Mesenchymal stem cell (in vitro differentiated cells and primary cell): ENCODE results near the gene GPR150.
"Not testable (repeated sequence)": the region's sequence is repeated elsewhere in the genome, so short reads cannot be mapped to it uniquely, and the experiment has no call there.

Experiments used
- DNase-seq: peaks from one replicate; pipeline ENCODE4 v3.0.0-alpha.2; 2013
- H2AFZ ChIP-seq: one replicate; pipeline ENCODE4 v1.6.1; 2013; ENCODE audit warnings: low read depth, mild to moderate bottlenecking, control low read depth, inconsistent platforms, low read length, moderate library complexity
- H2AK5ac ChIP-seq: 2 replicates; pipeline ENCODE4 v1.6.1; 2013; ENCODE audit warnings: low read length, moderate library complexity, mild to moderate bottlenecking, inconsistent platforms; ENCODE audit not compliant: severe bottlenecking
- H2BK120ac ChIP-seq: one replicate; pipeline ENCODE4 v1.6.1; 2013; ENCODE audit warnings: low read depth, mild to moderate bottlenecking, inconsistent platforms, low read length, moderate library complexity
- H2BK12ac ChIP-seq, 2 experiments: one replicate each; pipeline ENCODE4 v1.6.1; 2013; ENCODE audit warnings: inconsistent platforms in 2 of 2, low read length in 2 of 2, mild to moderate bottlenecking in 2 of 2, moderate library complexity in 2 of 2, control low read depth in 1 of 2
- H2BK15ac ChIP-seq: one replicate; pipeline ENCODE4 v1.6.1; 2013; ENCODE audit warnings: mild to moderate bottlenecking, low read depth, inconsistent platforms; ENCODE audit not compliant: poor library complexity, severe bottlenecking
- H2BK5ac ChIP-seq: 2 replicates; pipeline ENCODE4 v1.6.1; 2013; ENCODE audit warnings: low read depth, mild to moderate bottlenecking, low read length, control low read depth, inconsistent platforms; ENCODE audit not compliant: poor library complexity, severe bottlenecking
- H3K14ac ChIP-seq, 2 experiments: one replicate each; pipeline ENCODE4 v1.6.1; 2013; ENCODE audit warnings: inconsistent platforms in 2 of 2, low read length in 2 of 2, control low read depth in 1 of 2, mild to moderate bottlenecking in 1 of 2, moderate library complexity in 1 of 2
- H3K18ac ChIP-seq, 2 experiments: one replicate each; pipeline ENCODE4 v1.6.1; 2013; ENCODE audit warnings: inconsistent platforms in 2 of 2, low read length in 2 of 2, control low read depth in 1 of 2, low read depth in 1 of 2, mild to moderate bottlenecking in 1 of 2
- H3K23ac ChIP-seq, 2 experiments: one replicate each; pipeline ENCODE4 v1.6.1; 2013; ENCODE audit warnings: inconsistent platforms in 2 of 2, low read length in 2 of 2, mild to moderate bottlenecking in 2 of 2, moderate library complexity in 2 of 2, control low read depth in 1 of 2
- H3K27ac ChIP-seq: 2 replicates; pipeline ENCODE4 v1.5.1; 2013; ENCODE audit warnings: mild to moderate bottlenecking, moderate library complexity, low read length, control low read depth, inconsistent platforms; ENCODE audit not compliant: poor library complexity, severe bottlenecking
- H3K27me3 ChIP-seq, 2 experiments: 2 replicates each; pipeline versions ENCODE4 v1.6.1 to v1.7.0; 2013; ENCODE audit warnings: low read length in 2 of 2, mild to moderate bottlenecking in 2 of 2, moderate library complexity in 2 of 2, control low read depth in 1 of 2, inconsistent platforms in 1 of 2; ENCODE audit not compliant: control insufficient read depth in 1 of 2, insufficient read depth in 1 of 2
- H3K36me3 ChIP-seq, 2 experiments: 2 replicates each; pipeline versions ENCODE4 v1.6.1 to v1.7.0; 2013; ENCODE audit warnings: low read length in 2 of 2, control low read depth in 1 of 2, inconsistent platforms in 1 of 2, low read depth in 1 of 2, mild to moderate bottlenecking in 1 of 2; ENCODE audit not compliant: insufficient read depth in 2 of 2, control insufficient read depth in 1 of 2
- H3K4ac ChIP-seq, 2 experiments: one replicate each; pipeline ENCODE4 v1.6.1; 2013; ENCODE audit warnings: inconsistent platforms in 2 of 2, low read length in 2 of 2, mild to moderate bottlenecking in 2 of 2, moderate library complexity in 2 of 2, control low read depth in 1 of 2, low read depth in 1 of 2
- H3K4me1 ChIP-seq: 2 replicates; pipeline ENCODE4 v1.6.1; 2013; ENCODE audit warnings: low read depth, low read length, control low read depth; ENCODE audit not compliant: control insufficient read depth, insufficient read depth
- H3K4me2 ChIP-seq: 2 replicates; pipeline ENCODE4 v1.6.1; 2013; ENCODE audit warnings: low read length, mild to moderate bottlenecking, inconsistent platforms; ENCODE audit not compliant: poor library complexity, severe bottlenecking
- H3K4me3 ChIP-seq, 2 experiments: 2 replicates each; pipeline versions ENCODE4 v1.5.1 to v1.7.0; 2013; ENCODE audit warnings: low read length in 2 of 2, mild to moderate bottlenecking in 2 of 2, control low read depth in 1 of 2, low read depth in 1 of 2; ENCODE audit not compliant: insufficient read depth in 1 of 2
- H3K79me1 ChIP-seq: replicated peaks from 2 replicates; pipeline ENCODE4 v1.6.1; 2013; ENCODE audit warnings: mild to moderate bottlenecking, control low read depth, low read length, inconsistent platforms; ENCODE audit not compliant: poor library complexity, severe bottlenecking
- H3K9ac ChIP-seq: 2 replicates; pipeline ENCODE4 v1.7.0; 2013; ENCODE audit warnings: mild to moderate bottlenecking, low read length, moderate library complexity
- H3K9me3 ChIP-seq: 2 replicates; pipeline ENCODE4 v1.7.0; 2013; ENCODE audit warnings: mild to moderate bottlenecking, low read length; ENCODE audit not compliant: control insufficient read depth
- H4K8ac ChIP-seq: one replicate; pipeline ENCODE4 v1.6.1; 2013; ENCODE audit warnings: inconsistent platforms, mild to moderate bottlenecking, low read length, moderate library complexity
- H4K91ac ChIP-seq: one replicate; pipeline ENCODE4 v1.6.1; 2013; ENCODE audit warnings: mild to moderate bottlenecking, low read length, inconsistent platforms
- WGBS: methylation state at CpG from one replicate; pipeline ENCODE4 v1.1.7; 2013; ENCODE audit warnings: mixed read lengths; 5-methylcytosine and 5-hydroxymethylcytosine counted together

Gene GPR150

DNA sequence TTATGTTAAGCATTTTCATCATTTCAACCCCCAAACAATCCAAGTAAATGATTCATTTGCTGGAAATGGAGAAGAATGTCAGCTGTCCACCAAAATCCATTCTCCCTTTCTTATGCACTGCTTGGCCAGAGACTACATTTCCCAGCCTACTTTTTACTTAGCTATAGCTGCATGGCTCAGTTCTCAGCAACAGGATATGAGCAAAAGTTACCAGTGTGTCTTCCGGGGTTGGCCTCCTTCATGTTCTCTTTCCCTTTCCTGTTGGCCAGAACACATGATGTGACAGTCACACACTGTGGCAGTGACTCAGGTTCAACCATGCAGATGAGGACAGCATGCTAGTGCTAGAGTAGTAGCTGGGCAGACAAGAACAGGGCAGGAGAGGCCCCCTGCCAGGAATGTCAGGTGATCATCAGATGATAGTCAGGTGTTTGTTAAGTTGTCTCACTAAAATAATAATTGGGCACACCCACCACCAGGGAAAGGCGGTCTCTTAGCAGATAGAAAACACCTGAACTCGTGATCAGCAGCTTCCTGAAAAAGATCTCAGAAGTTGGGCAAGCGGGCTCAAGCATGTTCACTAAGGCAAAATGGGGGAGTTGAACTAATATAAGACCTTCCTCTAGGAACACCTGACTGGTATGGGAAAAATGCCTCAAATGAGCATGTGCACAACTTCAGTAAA lies 12.2 kb downstream of the GPR150 start:
- Histone ChIP-seq H3K23ac (no peak overlapping the region), H3K9me3 (no peaks in the 10 kb centered on the region), H3K27me3 (no peaks in the 10 kb centered on the region), H3K4ac (no peak overlapping the region), H3K18ac (peak overlapping the region in 1 of 2 experiments; percentile 26), H3K36me3 (no peaks in the 10 kb centered on the region), H4K91ac (no peak overlapping the region), H2BK15ac (no peak overlapping the region), H3K4me3 (peak overlapping the region in 1 of 2 experiments; percentile 1), H3K14ac (no peak overlapping the region), H3K4me2 (no peak overlapping the region), H3K27ac (peak overlapping the region; percentile 39), H2BK12ac (no peak overlapping the region), H2BK5ac (no peak overlapping the region), H3K79me1 (no peaks in the 10 kb centered on the region), H2AFZ (peak overlapping the region; percentile 33), H2BK120ac (no peak overlapping the region), H2AK5ac (no peak overlapping the region), H4K8ac (no peak overlapping the region), H3K4me1 (peaks cover 2% of the 10 kb centered on the region), H3K9ac (peak overlapping the region; percentile 44)
- peak; percentile 61 for DNase-seq
- WGBS, result 83% methylated on average over 4 of the region's 4 CpGs

DNA sequence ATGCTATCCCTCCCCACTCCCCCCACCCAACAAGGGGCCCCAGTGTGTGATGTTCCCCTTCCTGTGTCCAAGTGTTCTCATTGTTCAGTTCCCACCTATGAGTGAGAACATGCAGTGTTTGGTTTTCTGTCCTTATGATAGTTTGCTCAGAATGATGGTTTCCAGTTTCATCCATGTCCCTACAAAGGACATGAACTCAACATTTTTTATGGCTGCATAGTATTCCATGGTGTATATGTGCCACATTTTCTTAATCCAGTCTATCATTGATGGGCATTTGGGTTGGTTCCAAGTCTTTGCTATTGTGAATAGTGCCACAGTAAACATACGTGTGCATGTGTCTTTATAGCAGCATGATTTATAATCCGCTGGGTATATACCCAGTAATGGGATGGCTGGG lies 13.1 kb downstream of the GPR150 start:
- not testable (repeated sequence) for DNase-seq, H3K4me1 ChIP-seq, H4K91ac ChIP-seq, H4K8ac ChIP-seq, H3K4me3 ChIP-seq, H3K4ac ChIP-seq, H3K23ac ChIP-seq, H2AK5ac ChIP-seq, H3K36me3 ChIP-seq, H3K27me3 ChIP-seq, H3K4me2 ChIP-seq, H2BK12ac ChIP-seq, H3K18ac ChIP-seq, H3K27ac ChIP-seq, H2BK5ac ChIP-seq, H2BK120ac ChIP-seq, H3K79me1 ChIP-seq, H3K9ac ChIP-seq, H3K9me3 ChIP-seq, H2BK15ac ChIP-seq, H3K14ac ChIP-seq, H2AFZ ChIP-seq
- 100% methylated on average over 2 of the region's 2 CpGs for WGBS

DNA sequence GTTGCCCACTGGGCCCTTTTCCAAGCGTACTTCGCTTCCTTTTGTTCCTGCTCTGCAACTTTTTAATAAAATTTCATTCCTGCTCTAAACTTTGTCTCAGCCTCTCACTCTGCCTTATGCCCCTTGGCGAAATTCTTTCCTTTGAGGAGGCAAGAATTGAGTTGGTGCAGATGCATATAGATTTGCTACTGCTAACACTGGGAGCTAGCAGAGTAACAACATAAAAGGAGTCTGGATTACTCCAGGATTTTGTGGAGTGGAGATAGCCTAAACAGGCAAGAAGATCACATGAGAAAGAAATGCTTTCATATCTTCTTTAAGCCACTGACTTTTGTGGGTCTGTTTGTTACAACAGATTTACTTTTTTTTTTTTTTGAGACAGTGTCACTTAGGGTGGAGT lies 13.8 kb downstream of the GPR150 start:
- 95% methylated on average over 3 of the region's 3 CpGs for WGBS

DNA sequence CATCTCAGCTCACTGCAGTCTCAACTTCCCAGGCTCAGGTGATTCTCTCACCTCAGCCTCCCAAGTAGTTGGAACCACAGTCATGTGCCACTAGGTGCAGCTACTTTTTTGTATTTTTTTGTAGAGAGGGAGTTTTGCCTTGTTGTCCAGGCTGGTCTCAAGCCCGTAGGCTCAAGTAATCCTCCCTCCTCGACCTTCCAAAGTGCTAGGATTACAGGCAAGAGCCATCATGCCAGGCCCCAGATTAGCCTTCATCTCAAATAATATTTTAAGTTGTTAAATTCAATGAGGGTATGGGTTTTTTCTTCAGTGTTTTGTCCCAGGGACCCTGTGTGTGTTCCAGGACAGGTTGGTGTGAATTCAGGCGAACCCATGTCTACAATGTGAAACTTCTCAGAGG lies 14.2 kb downstream of the GPR150 start:
- Histone ChIP-seq H3K4me3 (no peak overlapping the region), H4K8ac (no peak overlapping the region), H3K9me3 (no peaks in the 10 kb centered on the region), H3K4me2 (no peak overlapping the region), H2BK15ac (no peak overlapping the region), H2BK120ac (no peak overlapping the region), H3K9ac (no peak overlapping the region), H2AK5ac (no peak overlapping the region), H2BK5ac (no peak overlapping the region), H3K23ac (no peak overlapping the region), H3K4me1 (peaks cover 2% of the 10 kb centered on the region), H2BK12ac (no peak overlapping the region), H2AFZ (no peak overlapping the region), H3K27me3 (no peaks in the 10 kb centered on the region), H3K79me1 (no peaks in the 10 kb centered on the region), H3K36me3 (no peaks in the 10 kb centered on the region), H4K91ac (no peak overlapping the region), H3K4ac (no peak overlapping the region), H3K27ac (no peak overlapping the region), H3K18ac (no peak overlapping the region), H3K14ac (no peak overlapping the region)
- 100% methylated on average over 2 of the region's 3 CpGs for WGBS
- DNase-seq, result no peak

More for the DNA sequence above, 13.8 kb downstream of the GPR150 start:
- Histone ChIP-seq H3K27ac (no peak overlapping the region), H3K4me1 (peaks cover 2% of the 10 kb centered on the region), H2AK5ac (no peak overlapping the region), H2BK12ac (no peak overlapping the region), H2AFZ (no peak overlapping the region), H3K23ac (no peak overlapping the region), H3K79me1 (no peaks in the 10 kb centered on the region), H3K4ac (no peak overlapping the region), H3K36me3 (no peaks in the 10 kb centered on the region), H3K4me3 (no peak overlapping the region), H3K4me2 (no peak overlapping the region), H4K91ac (no peak overlapping the region), H2BK15ac (no peak overlapping the region), H4K8ac (no peak overlapping the region), H3K27me3 (no peaks in the 10 kb centered on the region), H3K18ac (no peak overlapping the region), H3K14ac (no peak overlapping the region), H2BK5ac (no peak overlapping the region), H3K9ac (no peak overlapping the region), H3K9me3 (no peaks in the 10 kb centered on the region), H2BK120ac (no peak overlapping the region)
- DNase-seq, result no peak
